Activated CD8-positive, alpha-beta T cell treated with anti-CD3 and anti-CD28 coated beads, Interleukin-2, amount 10 ng/mL, durations not matched to agents 7 days and 5 days (primary cell): Measurements from ENCODE around the gene MAEA. TPM values are rescaled to one million over a fixed set of nuclear protein-coding genes. Genes with fewer than 3 reads are reported as not detected.

ENCODE experiments used
- ATAC-seq: fragments of 150-1000 bp; cut with Tn5 transposase; one replicate; pipeline ENCODE4 v1.10.0; 2021; ENCODE audit warnings: moderate library complexity
- CTCF ChIA-PET: fragments of 350-600 bp; sonication (Branson Sonifier 250); formaldehyde crosslinking; loops from one replicate; lab custom pipeline; 2021; ENCODE audit warnings: antibody characterized with exemption; lab: Charles Lee
- POLR2A ChIA-PET: fragments of 350-600 bp; sonication (Branson Sonifier 250); formaldehyde crosslinking; loops from one replicate; lab custom pipeline; 2021; ENCODE audit warnings: antibody characterized with exemption; lab: Charles Lee
- DNase-seq: peaks from one replicate; pipeline ENCODE4 v3.0.0-alpha.2; 2020
- H3K27ac Mint-ChIP-seq: one replicate; pipeline ENCODE4 v1.8.0; 2021; ENCODE audit warnings: mild to moderate bottlenecking, mixed read lengths
- H3K27me3 Mint-ChIP-seq: one replicate; pipeline ENCODE4 v1.8.0; 2021; ENCODE audit warnings: low read depth, mixed read lengths
- H3K36me3 Mint-ChIP-seq: one replicate; pipeline ENCODE4 v1.8.0; 2021; ENCODE audit warnings: low read depth, mixed read lengths
- H3K4me1 Mint-ChIP-seq: one replicate; pipeline ENCODE4 v1.8.0; 2021; ENCODE audit warnings: low read depth, mixed read lengths
- H3K4me3 Mint-ChIP-seq: one replicate; pipeline ENCODE4 v1.8.0; 2021; ENCODE audit warnings: mild to moderate bottlenecking, mixed read lengths
- H3K9me3 Mint-ChIP-seq: one replicate; pipeline ENCODE4 v1.8.0; 2022; ENCODE audit warnings: mixed read lengths; ENCODE audit not compliant: insufficient read depth
- total RNA-seq, 2 experiments: library from RNA; stranded (reverse); gene quantifications; one replicate each; pipeline ENCODE4 v1.2.3, GENCODE V29; 2021

MAEA gene
- total RNA-seq, 2 experiments from 2014 or later, result 60.3 to 65.1 TPM

DNA sequence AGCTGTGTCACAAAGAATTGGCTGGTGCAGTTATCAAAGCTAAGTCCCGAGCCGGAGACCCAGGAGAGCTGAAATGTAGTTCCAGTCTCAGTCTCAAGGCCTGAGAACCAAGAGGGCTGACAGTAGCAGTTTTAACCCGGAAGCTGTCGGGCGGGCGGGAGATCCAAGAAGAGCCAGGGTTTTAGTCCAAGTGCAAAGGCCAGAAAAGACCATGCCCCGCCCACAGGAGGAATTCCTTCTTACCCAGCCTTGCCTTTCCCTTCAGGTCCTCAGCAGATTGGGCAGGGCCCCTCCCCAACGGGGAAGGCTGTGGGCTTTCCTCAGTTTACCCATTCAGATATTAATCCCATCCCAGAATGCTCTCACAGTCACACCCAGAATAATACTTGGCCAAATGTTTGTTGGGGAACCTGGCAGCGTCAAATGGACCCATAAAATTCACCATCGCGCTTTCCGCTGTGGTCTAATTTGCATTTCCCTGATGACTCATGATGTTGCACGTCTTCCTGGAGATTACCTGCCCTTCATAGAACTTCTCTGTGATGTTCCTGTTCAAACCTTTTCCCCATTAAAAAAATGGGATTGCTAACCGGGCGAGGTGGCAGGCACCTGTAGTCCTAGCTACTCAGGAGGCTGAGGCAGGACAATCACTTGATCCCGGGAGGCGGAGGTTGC lies 16.2 kb downstream of the MAEA start:
- Mint-ChIP-seq H3K9me3 (no peaks in the 10 kb centered on the region), H3K4me3 (no peak overlapping the region), H3K27ac (peak overlapping the region; percentile 60), H3K36me3 (peaks cover 38% of the 10 kb centered on the region), H3K4me1 (peaks cover 51% of the 10 kb centered on the region), H3K27me3 (no peaks in the 10 kb centered on the region)
- POLR2A ChIA-PET, result interaction anchor here (1.5 kb wide), 1 partner anchor 41 kb away, joined by 6 read pairs; the partner anchor contains the start of gene UVSSA
- ATAC-seq, result peak; percentile 29
- DNase-seq, result peak; percentile 51
- CTCF ChIA-PET, result interaction anchor here (1.6 kb wide), 1 partner anchor 9 kb away, joined by 3 read pairs; no protein-coding TSS in a partner anchor

DNA sequence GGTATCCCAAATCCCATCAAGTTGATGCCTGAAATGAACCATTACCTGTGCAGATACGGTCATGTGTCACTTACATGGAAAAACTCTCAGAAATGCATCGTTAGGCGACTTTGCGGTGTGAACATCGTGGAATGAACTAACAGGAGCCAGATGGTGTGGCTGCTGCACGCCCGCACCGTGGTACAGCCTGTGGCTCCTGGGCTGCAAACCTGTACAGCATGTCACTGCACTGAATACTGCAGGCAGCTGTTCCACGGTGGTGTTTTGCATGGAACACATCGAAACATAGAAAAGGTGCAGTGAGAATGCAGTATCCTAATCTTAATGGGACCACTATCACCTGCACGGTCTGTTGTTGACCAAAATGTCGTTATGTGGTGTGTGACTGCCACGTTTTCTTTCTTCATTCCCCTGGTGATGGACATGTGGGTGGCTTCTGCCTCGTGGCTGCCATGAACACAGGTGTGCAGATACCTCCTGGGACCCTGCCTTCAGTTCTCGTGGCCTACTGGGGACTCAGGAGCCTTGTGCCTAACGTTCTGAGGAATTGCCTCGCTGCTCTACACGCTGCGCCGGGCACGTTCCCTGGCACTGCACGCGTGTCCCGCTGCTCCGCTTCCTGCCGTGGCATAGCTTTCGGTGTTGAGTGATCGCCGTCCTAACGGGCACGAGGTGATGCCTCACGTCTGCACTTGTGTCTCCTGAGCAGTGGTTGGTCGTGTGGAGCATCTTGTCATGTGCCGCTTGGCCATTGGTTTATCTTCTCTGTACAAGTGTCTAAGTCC lies 18.5 kb downstream of the MAEA start:
- no peak overlapping the region for H3K4me3 Mint-ChIP-seq
- POLR2A ChIA-PET, result interaction anchor here (0.8 to 2.2 kb wide), 2 partner anchors 18 to 22 kb away, joined by 3 to 15 read pairs; partner anchors contain the start of gene MAEA
- DNase-seq, result no peak

DNA sequence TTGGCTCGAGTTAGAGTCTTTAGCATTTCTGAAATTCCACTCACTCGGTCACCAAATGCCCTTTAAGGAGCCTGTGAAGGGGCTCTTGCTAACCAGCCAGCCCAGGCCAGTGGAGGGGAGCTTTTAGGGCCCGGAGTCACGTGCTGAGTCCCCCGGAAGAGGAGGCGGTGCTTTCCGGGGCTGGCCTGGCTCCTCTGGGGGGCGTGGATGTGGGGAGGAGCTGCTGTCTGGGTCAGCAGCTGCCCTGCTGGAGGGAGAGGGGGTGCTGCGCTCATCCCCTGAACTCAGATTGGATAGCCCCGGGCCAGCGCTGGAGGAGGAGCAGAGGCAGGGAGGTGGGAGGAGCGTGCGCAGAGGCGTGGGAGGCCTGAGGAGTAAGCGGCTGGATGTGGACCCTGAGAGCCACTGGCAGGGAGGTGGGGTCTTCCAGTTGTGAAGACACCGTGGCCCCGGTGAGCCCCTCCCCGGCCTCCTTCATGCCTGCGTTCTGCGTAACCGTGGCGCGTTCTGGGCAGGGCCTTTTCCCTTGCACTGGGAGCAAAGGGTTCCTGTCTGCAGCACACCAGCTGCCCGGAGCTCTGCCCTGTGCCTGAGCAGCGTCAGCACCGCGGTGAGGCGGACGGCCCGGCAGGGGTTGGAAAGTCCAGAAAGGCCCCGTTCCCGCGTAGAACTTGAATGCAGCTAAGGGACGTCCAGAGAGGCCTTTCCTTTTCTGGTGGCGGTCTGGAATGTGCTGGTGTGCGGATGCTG lies 19.7 kb downstream of the MAEA start:
- Mint-ChIP-seq H3K36me3 (peaks cover 44% of the 10 kb centered on the region), H3K27ac (peak overlapping the region; percentile 75), H3K27me3 (no peaks in the 10 kb centered on the region), H3K4me3 (peak overlapping the region; percentile 47), H3K4me1 (peaks cover 63% of the 10 kb centered on the region), H3K9me3 (no peaks in the 10 kb centered on the region)
- DNase-seq (peak; percentile 77), ATAC-seq (peak; percentile 87)
- POLR2A ChIA-PET, result interaction anchor here (1.0 to 2.2 kb wide), 3 partner anchors 20 to 43 kb away, joined by 4 to 15 read pairs (median 5); partner anchors contain the start of genes MAEA and UVSSA
- CTCF ChIA-PET, result interaction anchor here (0.6 to 2.4 kb wide), 9 partner anchors 21 to 178 kb away, joined by 3 to 10 read pairs (median 3); partner anchors contain the start of gene UVSSA

More for the DNA sequence above, 18.5 kb downstream of the MAEA start:
- H3K36me3 Mint-ChIP-seq, result peaks cover 41% of the 10 kb centered on the region
- no peaks in the 10 kb centered on the region for H3K27me3 Mint-ChIP-seq
- ATAC-seq, result no peak
- CTCF ChIA-PET, result interaction anchor here (1.1 to 2.4 kb wide), 4 partner anchors 19 to 177 kb away, joined by 4 to 10 read pairs (median 6); partner anchors contain the start of gene UVSSA
- H3K9me3 Mint-ChIP-seq, result no peaks in the 10 kb centered on the region
- peaks cover 60% of the 10 kb centered on the region for H3K4me1 Mint-ChIP-seq
- H3K27ac Mint-ChIP-seq, result peak overlapping the region; percentile 14

DNA sequence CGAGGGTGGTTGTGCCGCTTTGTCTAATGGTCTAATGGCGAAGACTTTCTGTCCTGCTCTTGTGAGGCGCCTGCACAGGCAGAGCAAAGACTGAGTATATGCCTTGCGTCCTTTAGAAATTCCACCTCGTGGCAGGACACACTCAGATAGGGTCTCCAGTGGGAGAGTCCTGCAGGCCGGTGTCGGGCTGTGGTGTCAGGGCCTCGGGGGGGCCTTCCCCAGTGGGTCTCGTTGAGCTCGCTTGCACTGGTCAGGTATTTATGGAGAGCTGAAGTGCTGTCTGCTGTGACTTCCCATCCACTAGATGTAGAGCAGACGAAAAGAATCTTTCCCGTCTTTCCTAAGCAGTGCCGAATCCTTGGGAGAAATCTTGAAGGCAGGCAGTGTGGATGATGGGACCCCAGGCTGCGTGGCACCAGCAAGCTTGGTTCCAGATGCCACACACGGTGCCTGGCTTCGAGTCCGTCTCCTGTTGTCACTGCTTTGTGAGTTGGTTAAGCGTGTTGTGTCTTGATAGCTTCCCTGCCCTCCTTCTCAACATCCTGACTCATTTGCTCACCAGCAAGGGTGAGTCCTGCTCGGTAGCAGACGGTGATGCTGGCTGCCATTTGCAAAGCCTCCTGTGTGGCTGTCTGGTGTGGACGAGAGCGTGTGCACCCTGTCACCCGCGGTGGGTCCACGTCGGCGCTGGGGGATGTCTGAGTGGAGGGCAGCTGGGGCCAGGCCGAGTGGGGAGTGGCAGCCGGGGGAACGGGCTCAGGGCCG lies 20.5 kb downstream of the MAEA start:
- DNase-seq (no peak), ATAC-seq (no peak)
- Mint-ChIP-seq H3K9me3 (no peaks in the 10 kb centered on the region), H3K4me3 (peak overlapping the region; percentile 42), H3K27ac (no peak overlapping the region), H3K36me3 (peaks cover 52% of the 10 kb centered on the region), H3K4me1 (peaks cover 62% of the 10 kb centered on the region), H3K27me3 (no peaks in the 10 kb centered on the region)
- ChIA-PET POLR2A (interaction anchor here (0.8 to 2.2 kb wide), 5 partner anchors 20 to 44 kb away, joined by 3 to 15 read pairs (median 4); partner anchors contain the start of genes MAEA and UVSSA), CTCF (interaction anchor here (1.0 to 2.4 kb wide), 5 partner anchors 23 to 43 kb away, joined by 3 to 10 read pairs (median 3); partner anchors contain the start of gene UVSSA)

DNA sequence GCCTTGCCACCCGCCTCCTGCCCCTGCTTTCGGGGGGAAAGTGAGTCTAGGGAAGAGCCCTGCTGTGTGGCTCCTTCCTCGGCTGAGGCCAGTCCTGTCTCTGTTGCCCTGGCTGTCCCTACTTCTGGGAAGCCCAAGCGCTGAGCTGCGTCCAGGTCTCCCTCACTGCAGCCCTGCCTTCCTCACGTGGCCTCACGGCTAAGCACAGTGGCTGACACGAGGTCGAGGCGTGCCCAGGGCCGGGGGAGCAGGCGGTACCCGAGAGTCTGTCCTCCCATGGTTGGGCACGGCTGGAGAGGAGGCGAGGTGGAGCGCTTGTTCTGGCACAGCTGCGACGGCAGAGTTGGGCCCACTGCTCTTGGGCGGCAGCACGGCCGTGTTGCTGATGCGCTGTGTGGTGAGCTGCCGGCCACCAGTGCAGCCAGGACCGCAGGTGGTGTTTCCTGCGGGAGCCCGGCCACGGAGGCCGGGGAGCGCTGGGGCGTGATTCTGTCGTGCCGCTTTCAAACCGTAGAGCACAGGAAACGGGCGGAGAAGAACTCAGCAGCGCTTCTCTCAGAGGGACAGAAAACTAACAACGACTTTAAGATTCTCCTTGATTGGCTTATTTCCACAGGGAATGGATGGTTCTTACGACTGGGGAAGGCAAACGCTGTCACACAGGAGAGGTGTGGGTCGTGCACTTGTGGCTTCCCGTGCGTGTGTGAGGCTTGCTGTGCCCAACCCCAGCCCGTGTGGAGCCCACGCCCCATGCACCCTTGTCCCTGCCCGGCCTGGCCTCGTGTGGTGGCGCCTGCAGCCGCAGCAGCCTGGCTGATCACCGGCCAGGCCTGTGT lies 21.3 kb downstream of the MAEA start:
- CTCF ChIA-PET, result interaction anchor here (1.0 kb wide), 1 partner anchor 26 kb away, joined by 3 read pairs; no protein-coding TSS in a partner anchor
- no peak overlapping the region for H3K27ac Mint-ChIP-seq
- H3K4me3 Mint-ChIP-seq, result no peak overlapping the region
- POLR2A ChIA-PET, result interaction anchor here (0.8 to 1.9 kb wide), 2 partner anchors 22 to 35 kb away, joined by 3 to 4 read pairs; partner anchors contain the start of gene MAEA
- DNase-seq (peak; percentile 32), ATAC-seq (no peak)
- H3K4me1 Mint-ChIP-seq, result peaks cover 58% of the 10 kb centered on the region
- H3K27me3 Mint-ChIP-seq, result no peaks in the 10 kb centered on the region
- peaks cover 49% of the 10 kb centered on the region for H3K36me3 Mint-ChIP-seq
- no peaks in the 10 kb centered on the region for H3K9me3 Mint-ChIP-seq

DNA sequence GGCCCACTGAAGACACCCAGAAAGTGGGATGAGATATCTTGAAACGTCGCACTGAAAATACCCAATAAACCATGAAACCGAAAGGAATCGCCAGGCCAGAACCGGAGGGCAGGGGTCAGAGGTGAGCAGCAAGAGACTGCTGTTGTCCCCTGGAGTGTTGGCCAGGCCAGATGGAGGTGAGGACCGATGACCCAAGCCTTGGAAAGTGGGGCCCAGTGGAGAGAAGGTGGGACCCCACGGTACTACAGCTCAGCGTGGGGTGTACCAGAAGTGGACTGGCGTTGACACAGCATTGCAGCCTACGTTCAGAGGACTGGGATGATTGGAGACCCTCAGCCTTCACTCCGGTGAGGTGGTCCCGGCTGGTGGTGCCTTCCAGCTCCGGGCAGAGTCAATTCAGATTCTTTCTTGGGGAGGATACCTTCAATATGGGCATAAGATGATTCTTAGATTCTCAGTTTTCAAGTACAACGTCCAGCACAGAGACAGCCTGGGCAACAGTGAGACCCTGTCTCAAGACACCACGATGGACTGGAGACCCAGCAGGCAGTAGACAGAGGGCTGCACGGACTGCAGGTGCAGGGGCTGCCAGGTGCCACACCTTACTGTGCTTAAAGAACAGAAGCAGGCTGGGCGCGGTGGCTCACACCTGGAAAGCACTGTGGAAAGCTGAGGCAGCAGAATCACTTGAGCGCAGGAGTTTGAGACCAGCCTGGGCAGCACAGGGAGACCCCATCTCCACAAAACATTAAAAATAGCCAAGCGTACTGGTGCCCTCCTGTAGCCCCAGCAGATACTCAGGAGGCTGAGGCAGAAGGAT lies 23.3 kb downstream of the MAEA start:
- Mint-ChIP-seq H3K27me3 (no peaks in the 10 kb centered on the region), H3K4me3 (no peak overlapping the region), H3K4me1 (peaks cover 53% of the 10 kb centered on the region), H3K36me3 (peaks cover 55% of the 10 kb centered on the region), H3K27ac (peak overlapping the region; percentile 30), H3K9me3 (no peaks in the 10 kb centered on the region)
- CTCF ChIA-PET, result no interaction called here
- DNase-seq, result no peak
- POLR2A ChIA-PET, result no interaction called here
- ATAC-seq, result no peak

DNA sequence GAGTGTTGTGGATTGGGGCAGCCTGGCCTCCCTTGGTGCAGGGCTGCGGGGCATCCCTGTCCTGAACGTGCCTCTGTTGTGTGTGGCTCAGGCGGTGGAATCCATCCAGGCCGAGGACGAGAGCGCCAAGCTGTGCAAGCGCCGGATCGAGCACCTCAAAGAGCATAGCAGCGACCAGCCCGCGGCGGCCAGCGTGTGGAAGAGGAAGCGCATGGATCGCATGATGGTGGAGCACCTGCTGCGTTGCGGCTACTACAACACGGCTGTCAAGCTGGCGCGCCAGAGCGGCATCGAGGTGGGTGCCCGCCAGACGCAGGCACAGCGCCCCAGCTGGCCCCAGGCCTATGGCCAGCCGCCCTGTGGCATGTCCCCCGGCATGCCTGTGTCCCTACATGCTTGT lies 25.6 kb downstream of the MAEA start:
- Mint-ChIP-seq H3K27me3 (no peaks in the 10 kb centered on the region), H3K4me3 (no peak overlapping the region), H3K4me1 (peaks cover 38% of the 10 kb centered on the region), H3K27ac (no peak overlapping the region), H3K36me3 (peaks cover 64% of the 10 kb centered on the region), H3K9me3 (no peaks in the 10 kb centered on the region)
- ChIA-PET CTCF (interaction anchor here (0.7 to 1.1 kb wide), 4 partner anchors 12 to 152 kb away, joined by 3 read pairs; partner anchors contain the start of gene UVSSA), POLR2A (interaction anchor here (1.1 kb wide), 1 partner anchor 33 kb away, joined by 3 read pairs; no protein-coding TSS in a partner anchor)
- DNase-seq (no peak), ATAC-seq (no peak)

DNA sequence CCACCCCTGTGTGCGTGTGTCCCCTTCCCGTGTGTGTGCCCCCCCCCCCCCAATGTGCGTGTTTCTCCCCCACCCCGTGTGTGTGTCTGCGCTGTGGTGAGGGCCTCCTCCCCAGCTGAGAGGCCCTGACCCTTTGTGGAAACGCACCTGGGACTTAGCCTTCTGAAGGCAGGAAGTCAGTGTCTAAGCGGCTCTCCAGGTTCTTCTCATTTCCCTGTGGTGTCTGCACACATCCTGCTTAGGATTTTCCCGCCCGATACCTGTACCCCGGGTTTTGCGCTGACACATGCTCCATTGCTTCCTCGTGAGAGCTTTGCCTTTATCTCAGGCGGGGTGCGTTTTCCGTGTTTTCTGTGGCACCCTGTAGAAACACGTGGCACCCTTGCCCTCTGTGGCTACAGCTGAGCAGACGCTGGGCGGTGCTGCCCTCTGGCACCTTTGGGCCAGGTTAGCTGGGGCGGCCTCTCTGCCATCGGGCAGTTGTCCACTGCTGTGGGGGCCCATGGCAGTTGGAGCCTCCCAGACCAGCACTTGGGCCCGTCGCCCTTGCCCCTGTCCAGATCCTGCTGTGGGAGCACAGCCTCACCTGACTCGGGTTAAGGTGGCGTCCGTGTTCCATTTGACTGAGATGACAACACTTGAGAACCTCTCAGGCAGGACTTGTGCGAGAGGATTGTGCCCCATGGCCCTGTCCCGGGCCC lies 26.3 kb downstream of the MAEA start:
- ChIA-PET POLR2A (no interaction called here), CTCF (no interaction called here)
- DNase-seq, result peak; percentile 40
- Mint-ChIP-seq H3K4me3 (no peak overlapping the region), H3K27ac (peak overlapping the region; percentile 82), H3K27me3 (no peaks in the 10 kb centered on the region), H3K4me1 (peaks cover 35% of the 10 kb centered on the region), H3K36me3 (peaks cover 67% of the 10 kb centered on the region), H3K9me3 (no peaks in the 10 kb centered on the region)
- peak; percentile 32 for ATAC-seq

DNA sequence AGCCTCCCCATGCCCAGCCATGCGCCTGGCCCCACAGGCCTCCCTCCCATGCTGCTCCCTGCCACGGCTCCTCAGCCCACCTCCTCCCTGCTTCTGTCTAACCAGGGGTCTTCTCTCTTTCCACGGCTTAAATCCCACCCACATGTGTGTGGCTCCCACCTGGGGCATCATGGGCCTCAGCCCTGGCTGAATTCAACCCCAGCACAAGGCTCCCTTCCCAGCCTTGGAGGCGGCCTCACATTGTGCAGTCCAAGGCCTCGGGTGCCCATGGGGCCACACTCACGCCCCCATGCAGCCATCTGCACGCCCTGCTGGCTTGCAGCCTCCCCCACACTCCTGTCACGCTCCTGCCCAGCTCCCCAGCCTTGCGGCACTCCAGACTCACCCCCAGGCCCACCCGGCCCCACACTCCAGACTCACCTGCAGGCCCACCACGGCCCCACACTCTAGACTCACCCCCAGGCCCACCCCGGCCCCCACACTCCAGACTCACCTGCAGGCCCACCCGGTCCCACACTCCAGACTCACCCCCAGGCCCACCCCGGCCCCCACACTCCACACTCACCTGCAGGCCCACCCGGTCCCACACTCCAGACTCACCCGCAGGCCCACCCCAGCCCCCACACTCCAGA lies 27.0 kb downstream of the MAEA start:
- Mint-ChIP-seq H3K4me1 (peaks cover 28% of the 10 kb centered on the region), H3K27ac (no peak overlapping the region), H3K9me3 (no peaks in the 10 kb centered on the region), H3K4me3 (no peak overlapping the region), H3K36me3 (peaks cover 70% of the 10 kb centered on the region), H3K27me3 (no peaks in the 10 kb centered on the region)
- CTCF ChIA-PET, result no interaction called here
- DNase-seq (no peak), ATAC-seq (no peak)
- POLR2A ChIA-PET, result no interaction called here
